K562 (cell line): ENCODE results near the gene SAP25. TPM values are rescaled to one million over a fixed set of nuclear protein-coding genes. Genes with fewer than 3 reads are reported as not detected.
A peak's percentile ranks its signal among the peaks of the same experiment; 100 is the strongest.

ENCODE experiments used
- ARNT ChIP-seq, 2 experiments: fragments of 450-650 bp; IDR thresholded peaks; 2 replicates each; pipeline ENCODE4 v1.6.1; 2016; ENCODE audit warnings: mild to moderate bottlenecking in 1 of 2
- CSDE1 ChIP-seq, 2 experiments: fragments of 450-650 bp; IDR thresholded peaks; 2 replicates each; pipeline ENCODE4 v1.6.1; 2016; ENCODE audit warnings: mild to moderate bottlenecking in 1 of 2
- CTBP1 ChIP-seq: fragments of 450-650 bp; IDR thresholded peaks from 2 replicates; pipeline ENCODE4 v1.6.1; 2016; ENCODE audit warnings: borderline replicate concordance
- HOXB6 ChIP-seq: fragments of 250-450 bp; sonication (Bioruptor Pico); IDR thresholded peaks from 2 replicates; pipeline ENCODE4 v1.5.1; 2022; ENCODE audit warnings: mild to moderate bottlenecking, borderline replicate concordance
- JUN ChIP-seq, 2 experiments: sonication (generic) in 1 of 2; formaldehyde crosslinking in 1 of 2; IDR thresholded peaks; 2 replicates each; pipeline versions ENCODE4 v1.6.1 to v1.8.0; 2012 to 2022; ENCODE audit warnings: borderline replicate concordance in 2 of 2, mild to moderate bottlenecking in 2 of 2, improper control_type of control experiment in 1 of 2, low read depth in 1 of 2, low read length in 1 of 2, missing genetic modification reagents in 1 of 2
- SRSF1 ChIP-seq: fragments of 200-400 bp; formaldehyde crosslinking; IDR thresholded peaks from 2 replicates; pipeline ENCODE4 v1.6.1; 2017; ENCODE audit warnings: mild to moderate bottlenecking, low read depth, low read length, moderate library complexity
- ZC3H4 ChIP-seq: sonication (generic); formaldehyde crosslinking; IDR thresholded peaks from 2 replicates; pipeline ENCODE4 v1.9.0; 2021; ENCODE audit warnings: missing genetic modification reagents, borderline replicate concordance
- ZEB2 ChIP-seq: fragments of 450-650 bp; IDR thresholded peaks from 2 replicates; pipeline ENCODE4 v1.6.1; 2016
- polyA plus RNA-seq, 8 experiments: library from polyadenylated mRNA; depleted of rRNA in 4 of 8; stranded (reverse) in 5 of 8; unstranded in 3 of 8; fragments of >200 nt; fragmentation: Nextera tagmentation in 2 of 8; fragmentation: Illumina TruSeq in 1 of 8; extraction: Ambion mirVana in 2 of 8; extraction: Trizol in 1 of 8; gene quantifications; 2 replicates each; pipeline versions ENCODE4 v1.2.1 to v1.2.3, GENCODE V29; 2011 to 2014; ENCODE audit warnings: inconsistent platforms in 1 of 8, missing spikeins in 1 of 8
- total RNA-seq, 7 experiments: library from RNA; depleted of rRNA in 6 of 7; stranded (reverse); fragments of >200 nt in 6 of 7; fragmentation: Illumina TruSeq in 2 of 7; extraction: Trizol in 2 of 7; gene quantifications; 2 replicates each; pipeline versions ENCODE4 v1.2.1 to v1.2.3, GENCODE V29; 2011 to 2021; ENCODE audit warnings: low replicate concordance in 1 of 7
- TF ChIP-seq, protein P1 (sequence below): fragments of 250-450 bp; sonication (Bioruptor Pico); IDR thresholded peaks from 2 replicates; pipeline ENCODE4 v1.4.0; 2020; ENCODE audit warnings: mild to moderate bottlenecking, moderate library complexity

Gene SAP25
- total and polyA plus RNA-seq, 9 of the 15 experiments (the other 6 are each of a cell fraction or from before 2014, with no cell fraction given) = 0.13 to 5.3 (median 0.78) TPM; not detected in 1

DNA sequence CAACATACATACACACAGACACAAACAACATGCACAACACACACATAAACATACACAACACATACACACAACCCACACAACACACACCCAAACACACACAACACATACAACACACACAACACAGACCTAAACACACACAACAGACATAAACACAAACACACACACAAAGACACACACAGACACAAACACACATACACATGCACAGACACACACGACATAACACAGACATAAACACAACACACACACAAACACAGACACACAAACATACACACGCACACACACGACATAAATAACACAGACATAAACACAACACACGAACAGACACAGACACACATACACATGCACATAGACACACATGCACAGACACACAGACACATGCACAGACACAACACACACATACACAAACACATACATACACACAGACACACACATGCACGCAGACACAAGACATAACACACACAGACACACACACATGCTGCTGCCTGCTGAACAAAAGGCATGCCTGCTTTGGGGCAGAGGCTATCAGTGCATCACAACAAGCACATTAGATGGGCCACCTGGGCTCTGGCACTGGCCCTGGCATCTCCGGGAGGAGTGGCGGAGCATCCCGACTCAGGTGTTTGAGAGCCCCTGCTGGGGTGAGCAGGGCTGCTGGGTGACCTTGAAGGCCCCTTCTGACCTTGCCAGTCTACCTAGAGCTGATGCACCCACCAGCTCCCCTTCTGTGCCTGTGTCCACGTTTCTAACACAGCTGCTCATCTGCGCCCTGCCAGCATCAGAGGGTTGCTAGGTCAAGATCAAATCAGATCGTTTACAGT is 7.0 kb upstream of the SAP25 start (continued):
- TF ChIP-seq JUN (IDR thresholded peaks at IDR 0.05; ENCODE audit: borderline replicate concordance, low read depth, low read length) (no peak), JUN (CRISPR knock-in tag; IDR thresholded peaks at IDR 0.05; ENCODE audit: borderline replicate concordance) (no peak), ARNT (IDR thresholded peaks at IDR 0.05) (0 out of 4 replicates have a peak, but pooled peaks of 1 of the 2 experiments have one; percentile 31), ZC3H4 (CRISPR knock-in tag) (no peak), CSDE1 (IDR thresholded peaks at IDR 0.05) (0 out of 4 replicates have a peak, but pooled peaks of 1 of the 2 experiments have one; percentile 63), SRSF1 (no peak), CTBP1 (no peak), ZEB2 (no peak), HOXB6 (no peak)
- TF ChIP-seq, protein P1, sequence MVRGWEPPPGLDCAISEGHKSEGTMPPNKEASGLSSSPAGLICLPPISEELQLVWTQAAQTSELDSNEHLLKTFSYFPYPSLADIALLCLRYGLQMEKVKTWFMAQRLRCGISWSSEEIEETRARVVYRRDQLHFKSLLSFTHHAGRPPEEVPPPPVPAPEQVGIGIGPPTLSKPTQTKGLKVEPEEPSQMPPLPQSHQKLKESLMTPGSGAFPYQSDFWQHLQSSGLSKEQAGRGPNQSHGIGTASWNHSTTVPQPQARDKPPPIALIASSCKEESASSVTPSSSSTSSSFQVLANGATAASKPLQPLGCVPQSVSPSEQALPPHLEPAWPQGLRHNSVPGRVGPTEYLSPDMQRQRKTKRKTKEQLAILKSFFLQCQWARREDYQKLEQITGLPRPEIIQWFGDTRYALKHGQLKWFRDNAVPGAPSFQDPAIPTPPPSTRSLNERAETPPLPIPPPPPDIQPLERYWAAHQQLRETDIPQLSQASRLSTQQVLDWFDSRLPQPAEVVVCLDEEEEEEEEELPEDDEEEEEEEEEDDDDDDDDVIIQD = no peak
